Adipocyte (in vitro differentiated cells): ENCODE measurements around the gene FTO.
A peak's percentile ranks its signal among the peaks of the same experiment; 100 is the strongest.

Experiments
- DNase-seq: peaks from one replicate; pipeline ENCODE4 v3.0.0-alpha.2; 2015; ENCODE audit warnings: low read depth
- H3K27me3 ChIP-seq: replicated peaks from 2 replicates; pipeline ENCODE4 v1.7.0; 2013; ENCODE audit warnings: mild to moderate bottlenecking, low read length, moderate library complexity; ENCODE audit not compliant: control insufficient read depth, insufficient read depth
- H3K36me3 ChIP-seq: 2 replicates; pipeline ENCODE4 v1.7.0; 2013; ENCODE audit warnings: low read length, mild to moderate bottlenecking, moderate library complexity; ENCODE audit not compliant: control insufficient read depth, insufficient read depth, severe bottlenecking
- H3K4me1 ChIP-seq: 2 replicates; pipeline ENCODE4 v1.7.0; 2013; ENCODE audit warnings: mild to moderate bottlenecking, low read length, moderate library complexity; ENCODE audit not compliant: control insufficient read depth, insufficient read depth
- H3K4me3 ChIP-seq: 2 replicates; pipeline ENCODE4 v1.7.0; 2013; ENCODE audit warnings: mild to moderate bottlenecking, low read length, moderate library complexity
- H3K9ac ChIP-seq: 2 replicates; pipeline ENCODE4 v1.7.0; 2013; ENCODE audit warnings: mild to moderate bottlenecking, low read length, moderate library complexity
- H3K9me3 ChIP-seq: 2 replicates; pipeline ENCODE4 v1.7.0; 2013; ENCODE audit warnings: mild to moderate bottlenecking, low read length, moderate library complexity; ENCODE audit not compliant: control insufficient read depth

The FTO gene

DNA sequence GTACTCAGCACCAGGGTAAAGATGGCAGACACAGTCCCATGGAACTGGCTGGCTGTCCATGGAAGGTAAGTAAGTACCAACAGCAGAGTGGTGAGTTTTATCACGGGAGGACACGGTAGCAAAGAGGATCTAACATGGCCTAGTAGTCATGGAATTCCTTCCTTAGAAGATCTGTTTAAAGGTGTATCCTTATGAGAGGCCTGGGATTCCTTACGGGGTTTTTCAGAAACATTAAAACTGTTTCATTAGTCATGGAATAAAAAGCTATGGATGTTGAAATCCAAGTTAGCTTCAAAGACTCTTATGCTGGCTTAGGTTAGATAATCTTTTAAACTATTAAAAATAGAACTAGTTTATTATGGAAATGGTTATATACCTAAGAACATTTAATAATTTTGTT is 7.4 kb downstream of the FTO start:
- H3K4me1 ChIP-seq = peaks cover 59% of the 10 kb centered on the region
- H3K36me3 ChIP-seq = no peaks in the 10 kb centered on the region
- no peaks in the 10 kb centered on the region for H3K27me3 ChIP-seq
- H3K9me3 ChIP-seq = no peaks in the 10 kb centered on the region
- DNase-seq = no peak
- no peak overlapping the region for H3K4me3 ChIP-seq
- H3K9ac ChIP-seq = no peak overlapping the region

GRCh38 chr16:53712065-53712464 is 8.1 kb downstream of the FTO start:
- H3K4me1 ChIP-seq = peaks cover 59% of the 10 kb centered on the region
- no peak for DNase-seq
- no peak overlapping the region for H3K9ac ChIP-seq
- H3K9me3 ChIP-seq = no peaks in the 10 kb centered on the region
- H3K36me3 ChIP-seq = no peaks in the 10 kb centered on the region
- no peak overlapping the region for H3K4me3 ChIP-seq
- no peaks in the 10 kb centered on the region for H3K27me3 ChIP-seq

GRCh38 chr16:53713403-53714204 is 9.6 kb downstream of the FTO start:
- H3K4me1 ChIP-seq = peaks cover 66% of the 10 kb centered on the region
- H3K4me3 ChIP-seq = peak overlapping the region; percentile 64
- no peaks in the 10 kb centered on the region for H3K27me3 ChIP-seq
- peak; percentile 29 for DNase-seq
- H3K36me3 ChIP-seq = no peaks in the 10 kb centered on the region
- H3K9me3 ChIP-seq = no peaks in the 10 kb centered on the region
- peak overlapping the region; percentile 78 for H3K9ac ChIP-seq

- Histone ChIP-seq H3K27me3 (no peaks in the 10 kb centered on the region), H3K4me1 (peaks cover 71% of the 10 kb centered on the region), H3K9ac (peak overlapping the region; percentile 78), H3K9me3 (no peaks in the 10 kb centered on the region), H3K36me3 (no peaks in the 10 kb centered on the region), H3K4me3 (peak overlapping the region; percentile 64)
- DNase-seq = no peak
Observed at GRCh38 chr16:53714205-53715022, 10.5 kb downstream of the FTO start.

DNA sequence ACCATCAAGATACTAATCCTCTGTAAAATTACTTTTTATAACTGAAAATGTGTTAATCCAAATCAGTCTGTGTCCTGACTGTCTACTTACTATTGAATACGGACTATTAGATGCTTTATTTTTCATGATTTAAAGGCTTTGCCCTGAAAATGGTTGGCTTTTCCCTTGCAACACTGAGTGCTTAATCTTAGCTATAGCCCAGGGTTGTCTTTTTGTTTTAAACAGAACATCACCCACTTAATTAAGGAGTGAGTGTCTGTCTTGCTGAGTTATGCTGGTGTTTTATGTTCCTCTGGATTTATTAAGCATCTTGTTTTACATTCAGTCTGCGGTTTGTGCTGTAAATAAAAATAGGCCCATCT is 11.0 kb downstream of the FTO start:
- Histone ChIP-seq H3K27me3 (no peaks in the 10 kb centered on the region), H3K4me1 (peaks cover 76% of the 10 kb centered on the region), H3K9ac (peak overlapping the region; percentile 78), H3K4me3 (peak overlapping the region; percentile 64), H3K9me3 (no peaks in the 10 kb centered on the region), H3K36me3 (no peaks in the 10 kb centered on the region)
- DNase-seq = no peak

DNA sequence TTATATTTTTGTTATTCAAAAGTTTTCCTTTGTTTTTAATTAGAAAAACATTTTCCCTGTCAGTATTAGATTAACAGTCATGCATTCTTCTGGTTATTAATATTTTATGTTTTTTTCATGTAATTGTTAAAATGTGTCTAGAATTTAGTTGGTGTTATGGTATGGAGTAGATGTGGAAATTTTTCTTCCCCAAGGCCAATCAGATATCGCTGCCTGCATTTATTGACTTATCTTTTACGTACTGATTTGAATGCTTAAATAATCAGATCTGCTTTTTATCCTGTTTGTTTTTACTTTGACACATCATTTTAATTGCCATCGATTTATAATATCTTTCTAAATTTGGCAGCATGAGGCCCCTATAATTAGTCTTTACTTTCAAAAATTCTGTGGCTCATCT is 13.6 kb downstream of the FTO start:
- Histone ChIP-seq H3K9me3 (no peaks in the 10 kb centered on the region), H3K4me1 (peaks cover 66% of the 10 kb centered on the region), H3K27me3 (no peaks in the 10 kb centered on the region), H3K9ac (peak overlapping the region; percentile 43), H3K4me3 (no peak overlapping the region), H3K36me3 (no peaks in the 10 kb centered on the region)
- DNase-seq = no peak

DNA sequence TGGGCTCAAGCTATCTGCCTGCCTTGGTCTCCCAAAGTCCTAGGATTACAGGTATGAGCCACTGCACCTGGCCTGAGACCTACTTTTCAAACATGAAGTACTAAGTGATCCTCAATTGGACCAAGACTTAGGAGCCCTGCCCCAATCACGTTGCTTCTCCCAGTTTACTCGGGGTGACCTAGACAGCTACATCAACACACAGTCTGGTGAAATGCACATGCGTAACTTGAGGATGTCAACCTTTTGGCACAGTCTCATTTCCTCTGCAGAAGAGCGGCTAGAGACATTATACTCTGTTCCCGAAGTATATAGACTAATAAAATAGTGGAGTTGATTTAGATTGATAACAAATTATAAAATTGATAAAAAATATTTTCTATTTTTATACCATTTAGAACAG is 17.1 kb downstream of the FTO start:
- Histone ChIP-seq H3K4me1 (peaks cover 43% of the 10 kb centered on the region), H3K4me3 (no peak overlapping the region), H3K36me3 (no peaks in the 10 kb centered on the region), H3K27me3 (no peaks in the 10 kb centered on the region), H3K9me3 (no peaks in the 10 kb centered on the region), H3K9ac (no peak overlapping the region)
- DNase-seq = no peak

GRCh38 chr16:53726625-53727024 is 22.7 kb downstream of the FTO start:
- Histone ChIP-seq H3K36me3 (no peaks in the 10 kb centered on the region), H3K4me1 (peaks cover 26% of the 10 kb centered on the region), H3K4me3 (no peak overlapping the region), H3K9ac (no peak overlapping the region), H3K9me3 (no peaks in the 10 kb centered on the region), H3K27me3 (no peaks in the 10 kb centered on the region)
- DNase-seq = peak; percentile 46

DNA sequence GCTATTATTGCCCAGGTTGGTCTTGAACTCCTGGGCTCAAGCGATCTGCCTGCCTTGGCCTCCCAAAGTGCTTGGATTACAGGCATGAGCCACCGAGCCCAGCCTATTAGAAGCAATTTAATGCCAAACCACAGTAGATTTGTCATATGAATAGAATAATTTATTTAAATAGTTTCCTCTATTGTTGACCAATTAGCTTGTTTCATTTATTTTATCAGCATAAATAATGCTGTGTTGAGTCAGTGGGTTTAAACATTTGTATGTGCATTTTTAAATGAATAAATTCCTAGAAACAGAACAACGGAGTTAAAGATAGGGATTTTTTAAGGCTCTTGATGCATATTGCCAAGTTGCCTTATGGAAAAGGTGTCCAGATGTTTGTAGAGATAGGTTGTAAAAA is 26.7 kb downstream of the FTO start:
- Histone ChIP-seq H3K9ac (no peak overlapping the region), H3K9me3 (no peaks in the 10 kb centered on the region), H3K4me3 (no peak overlapping the region), H3K4me1 (peaks cover 24% of the 10 kb centered on the region), H3K36me3 (no peaks in the 10 kb centered on the region), H3K27me3 (no peaks in the 10 kb centered on the region)
- no peak for DNase-seq

DNA sequence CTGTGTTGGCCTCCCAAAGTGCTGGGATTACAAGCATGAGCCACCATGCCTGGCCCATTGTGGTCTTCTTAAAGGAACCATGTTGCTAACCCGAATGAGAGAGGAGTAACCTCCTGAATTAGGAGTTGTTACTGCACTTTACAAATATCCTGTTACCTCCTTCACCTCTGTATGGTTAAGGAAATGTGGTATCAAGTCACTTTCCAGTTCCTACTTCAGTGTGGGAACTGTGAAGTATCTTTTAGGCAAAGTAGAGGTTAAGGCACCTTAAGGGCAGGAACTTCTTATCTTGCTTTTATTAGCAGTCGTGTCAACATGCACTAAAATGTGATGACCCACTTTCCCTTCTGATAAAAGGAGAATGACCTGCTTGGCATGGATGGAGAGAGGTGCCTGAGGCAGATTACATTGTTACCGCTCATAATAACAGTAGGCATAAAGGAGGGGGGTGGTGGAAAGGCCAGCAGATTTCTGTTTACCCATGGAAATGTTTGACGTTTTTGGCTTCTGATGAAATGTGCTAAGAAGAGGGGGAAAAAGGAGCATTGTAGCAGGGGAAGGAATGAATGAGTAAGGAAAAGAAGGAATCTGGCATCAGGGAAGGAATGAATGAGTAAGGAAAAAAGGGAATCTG is 28.5 kb downstream of the FTO start:
- no peaks in the 10 kb centered on the region for H3K27me3 ChIP-seq
- DNase-seq = peak; percentile 52
- peaks cover 9% of the 10 kb centered on the region for H3K4me1 ChIP-seq
- no peak overlapping the region for H3K9ac ChIP-seq
- H3K9me3 ChIP-seq = no peaks in the 10 kb centered on the region
- H3K36me3 ChIP-seq = no peaks in the 10 kb centered on the region
- no peak overlapping the region for H3K4me3 ChIP-seq

DNA sequence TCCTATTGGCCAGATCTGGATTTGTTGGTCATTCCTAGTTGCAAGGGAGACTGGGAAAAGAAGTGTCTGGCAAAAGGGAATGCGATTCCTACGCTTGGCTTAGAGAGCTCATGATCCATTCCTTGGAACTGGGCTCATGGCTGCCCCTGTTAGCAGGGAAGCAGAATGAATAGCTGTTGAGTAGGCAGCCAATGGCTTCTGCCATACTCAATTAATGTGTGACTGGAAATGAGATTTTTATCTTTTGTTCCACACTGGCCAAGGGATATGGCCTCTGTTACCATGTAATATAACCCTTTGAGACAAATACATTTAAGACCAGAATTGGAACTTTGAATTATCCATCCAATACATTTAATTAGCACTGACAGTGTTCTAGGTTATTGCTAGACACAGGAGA is 31.0 kb downstream of the FTO start:
- H3K36me3 ChIP-seq = no peaks in the 10 kb centered on the region
- no peak overlapping the region for H3K9ac ChIP-seq
- DNase-seq = no peak
- no peak overlapping the region for H3K4me3 ChIP-seq
- no peaks in the 10 kb centered on the region for H3K27me3 ChIP-seq
- peaks cover 6% of the 10 kb centered on the region for H3K4me1 ChIP-seq
- no peaks in the 10 kb centered on the region for H3K9me3 ChIP-seq
